GM12801 (cell line): Measurements from ENCODE around the gene CLEC4C.

ENCODE experiments used
- CTCF ChIP-seq: IDR thresholded peaks from one replicate; pipeline ENCODE4 v1.5.1; 2011; ENCODE audit warnings: control low read depth; ENCODE audit not compliant: insufficient read length; ENCODE audit errors: extremely low read depth

Gene CLEC4C

GRCh38 chr12:7711133-7711532 lies 36.0 kb downstream of the CLEC4C start, which contains the start of gene DPPA3:
Gene DPPA3 (plus strand): TSS chr12:7711433. CDS start chr12:7711571, 138 bp downstream.
- no peak for TF ChIP-seq CTCF

- no peak for TF ChIP-seq CTCF
These were observed 37.1 kb downstream of the CLEC4C start for GRCh38 chr12:7709969-7710675.

- no peak for TF ChIP-seq CTCF
These were observed 41.3 kb downstream of the CLEC4C start for GRCh38 chr12:7705846-7706245.

- TF ChIP-seq CTCF = no peak
These were observed 51.5 kb downstream of the CLEC4C start, which contains the start of gene GDF3 for GRCh38 chr12:7695566-7696197. Gene GDF3 (minus strand): TSS chr12:7695775. CDS start chr12:7695728, 47 bp downstream.

GRCh38 chr12:7695237-7695560 lies 52.0 kb downstream of the CLEC4C start:
- no peak for TF ChIP-seq CTCF

- TF ChIP-seq CTCF = no peak
These were observed 52.5 kb downstream of the CLEC4C start for GRCh38 chr12:7694556-7695236.

GRCh38 chr12:7693793-7694192 lies 53.4 kb downstream of the CLEC4C start:
- TF ChIP-seq CTCF = no peak
